DND-41 (cell line): ENCODE data around the gene MREG.

ENCODE experiments used
- CTCF ChIP-seq: IDR thresholded peaks from 2 replicates; pipeline ENCODE4 v1.5.1; 2012; ENCODE audit warnings: borderline replicate concordance, low read length, moderate library complexity, mild to moderate bottlenecking; ENCODE audit not compliant: poor library complexity, severe bottlenecking; ENCODE audit errors: extremely low read depth
- EZH2 ChIP-seq: IDR thresholded peaks from 3 replicates; pipeline ENCODE4 v1.6.1; 2012; ENCODE audit warnings: borderline replicate concordance, low read depth, mild to moderate bottlenecking, moderate library complexity, low read length, inconsistent platforms; ENCODE audit not compliant: severe bottlenecking

- TF ChIP-seq CTCF (no peak), EZH2 (no peak)
These were observed 2.5 kb upstream of the MREG start for GRCh38 chr2:216015722-216016464.
